Liver (tissue), 9 donors: ENCODE measurements around the gene BTBD17. TPM values are rescaled to one million over a fixed set of nuclear protein-coding genes. Genes with fewer than 3 reads are reported as not detected.
A peak's percentile ranks its signal among the peaks of the same experiment; 100 is the strongest.

Experiments
- DNase-seq: peaks from one replicate; pipeline ENCODE4 v3.0.0-alpha.2; 2017; ENCODE audit warnings: low spot score
- H3K27ac ChIP-seq, 2 donors: one replicate each; pipeline ENCODE4 v1.7.0; 2013; ENCODE audit warnings: inconsistent platforms in 2 of 2, low read length in 2 of 2, control low read depth in 1 of 2, low read depth in 1 of 2, mild to moderate bottlenecking in 1 of 2
- H3K27me3 ChIP-seq, 4 donors: one replicate each; pipeline versions ENCODE4 v1.6.1 to v1.7.0; 2013; ENCODE audit warnings: low read length in 3 of 4, inconsistent platforms in 1 of 4, mild to moderate bottlenecking in 1 of 4, moderate library complexity in 1 of 4; ENCODE audit not compliant: control insufficient read depth in 4 of 4, insufficient read depth in 4 of 4
- H3K36me3 ChIP-seq, 4 donors: one replicate each; pipeline versions ENCODE4 v1.6.1 to v1.7.0; 2013; ENCODE audit warnings: low read length in 3 of 4, mild to moderate bottlenecking in 3 of 4, low read depth in 1 of 4, moderate library complexity in 1 of 4; ENCODE audit not compliant: control insufficient read depth in 4 of 4, insufficient read depth in 3 of 4
- H3K4me1 ChIP-seq, 4 donors: one replicate each; pipeline versions ENCODE4 v1.6.1 to v1.7.0; 2013; ENCODE audit warnings: low read length in 3 of 4, mild to moderate bottlenecking in 3 of 4, moderate library complexity in 1 of 4; ENCODE audit not compliant: control insufficient read depth in 4 of 4, insufficient read depth in 4 of 4
- H3K4me3 ChIP-seq, 3 donors: one replicate each; pipeline versions ENCODE4 v1.6.1 to v1.7.0; 2013; ENCODE audit warnings: low read length in 3 of 3, control low read depth in 1 of 3, low read depth in 1 of 3, mild to moderate bottlenecking in 1 of 3
- H3K9ac ChIP-seq, 2 donors: one replicate each; pipeline ENCODE4 v1.7.0; 2013; ENCODE audit warnings: low read length in 2 of 2, mild to moderate bottlenecking in 2 of 2, moderate library complexity in 2 of 2, control low read depth in 1 of 2, low read depth in 1 of 2
- H3K9me3 ChIP-seq, 4 donors: one replicate each; pipeline versions ENCODE4 v1.6.1 to v1.7.0; 2013; ENCODE audit warnings: low read length in 3 of 4; ENCODE audit not compliant: control insufficient read depth in 4 of 4
- CTCF ChIP-seq: fragments of 150-350 bp; IDR thresholded peaks from 2 replicates; pipeline ENCODE4 v1.5.1; 2017; ENCODE audit warnings: improper control_type of control experiment, low read depth, low read length; ENCODE audit not compliant: missing input control
- FOXA1 ChIP-seq: IDR thresholded peaks from 2 replicates; pipeline ENCODE4 v1.6.1; 2016; ENCODE audit warnings: antibody characterized with exemption
- FOXA2 ChIP-seq: IDR thresholded peaks from 2 replicates; pipeline ENCODE4 v1.6.1; 2016; ENCODE audit warnings: antibody characterized with exemption
- HNF4A ChIP-seq, 2 donors: conservative IDR thresholded peaks; 2 replicates each; pipeline ENCODE4 v1.6.1; 2016; ENCODE audit warnings: antibody characterized with exemption in 2 of 2, mild to moderate bottlenecking in 2 of 2
- HNF4G ChIP-seq: IDR thresholded peaks from 2 replicates; pipeline ENCODE4 v1.6.1; 2016; ENCODE audit warnings: antibody characterized with exemption
- NR2F2 ChIP-seq: IDR thresholded peaks from 2 replicates; pipeline ENCODE4 v1.6.1; 2016; ENCODE audit warnings: antibody characterized with exemption
- RAD21 ChIP-seq, 2 donors: IDR thresholded peaks; 2 replicates each; pipeline ENCODE4 v1.6.1; 2016; ENCODE audit warnings: antibody characterized with exemption in 2 of 2, mild to moderate bottlenecking in 2 of 2
- REST ChIP-seq: IDR thresholded peaks from 2 replicates; pipeline ENCODE4 v1.6.1; 2016; ENCODE audit warnings: antibody characterized with exemption, mild to moderate bottlenecking
- RXRA ChIP-seq, 2 donors: IDR thresholded peaks; 2 replicates each; pipeline ENCODE4 v1.6.1; 2017 to 2018; ENCODE audit warnings: antibody characterized with exemption in 2 of 2, mild to moderate bottlenecking in 1 of 2
- TAF1 ChIP-seq: conservative IDR thresholded peaks from 2 replicates; pipeline ENCODE4 v1.6.1; 2016; ENCODE audit warnings: antibody characterized with exemption, mild to moderate bottlenecking
- YY1 ChIP-seq: IDR thresholded peaks from 2 replicates; pipeline ENCODE4 v1.6.1; 2016; ENCODE audit warnings: antibody characterized with exemption, mild to moderate bottlenecking
- ZBTB33 ChIP-seq: IDR thresholded peaks from 2 replicates; pipeline ENCODE4 v1.6.1; 2016; ENCODE audit warnings: antibody characterized with exemption
- WGBS: extraction: QIAGEN DNeasy Blood & Tissue Kit; methylation state at CpG from one replicate; pipeline ENCODE4 v1.1.7; 2013; 5-methylcytosine and 5-hydroxymethylcytosine counted together
- polyA plus RNA-seq, 2 donors: library from polyadenylated mRNA; stranded (reverse) in 1 of 2; unstranded in 1 of 2; fragments of 200-250 nt in 1 of 2; fragments of >200 nt in 1 of 2; fragmentation: Nextera tagmentation in 1 of 2; extraction: Ambion mirVana in 1 of 2; gene quantifications; one replicate each; pipeline versions ENCODE4 v1.2.1 to v1.2.3, GENCODE V29; 2013 to 2015
- total RNA-seq, 2 donors: library from RNA; depleted of rRNA; stranded (reverse); fragments of >200 nt; gene quantifications; one replicate each; pipeline ENCODE4 v1.2.3, GENCODE V29; 2014
- TF ChIP-seq, protein P1 (sequence below): IDR thresholded peaks from 2 replicates; pipeline ENCODE4 v1.6.1; 2016; ENCODE audit warnings: antibody characterized with exemption
- donor health status: healthy.
- donor health status: healthy.
- donor health status: healthy.
- donor health status: healthy.
- donor health status: healthy.

BTBD17 gene
- total and polyA plus RNA-seq, 4 donors = not detected

- Histone ChIP-seq H3K4me3 (no peak overlapping the region), H3K36me3 (no peaks in the 10 kb centered on the region), H3K9me3 (no peaks in the 10 kb centered on the region), H3K9ac (no peak overlapping the region), H3K27ac (no peak overlapping the region), H3K4me1 (peaks cover 3 to 9% (median 6%) of the 10 kb centered on the region in 4 donors), H3K27me3 (no peaks in the 10 kb centered on the region)
- DNase-seq = no peak
- TF ChIP-seq YY1 (no peak), RAD21 (IDR thresholded peaks at IDR 0.05) (no peak), HNF4G (no peak), REST (no peak)
- TF ChIP-seq, protein P1, sequence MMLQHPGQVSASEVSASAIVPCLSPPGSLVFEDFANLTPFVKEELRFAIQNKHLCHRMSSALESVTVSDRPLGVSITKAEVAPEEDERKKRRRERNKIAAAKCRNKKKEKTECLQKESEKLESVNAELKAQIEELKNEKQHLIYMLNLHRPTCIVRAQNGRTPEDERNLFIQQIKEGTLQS = no peak
- 90% methylated on average over 15 of the region's 15 CpGs for WGBS
These were observed 19.5 kb upstream of the BTBD17 start for GRCh38 chr17:74380959-74381808.

- H3K4me1 ChIP-seq = peaks cover 3 to 9% (median 6%) of the 10 kb centered on the region in 4 donors
- no peak overlapping the region for H3K27ac ChIP-seq
- no peaks in the 10 kb centered on the region for H3K36me3 ChIP-seq
- H3K4me3 ChIP-seq = no peak overlapping the region
- WGBS = 60% methylated on average over 17 of the region's 17 CpGs
- no peaks in the 10 kb centered on the region for H3K9me3 ChIP-seq
- H3K27me3 ChIP-seq = no peaks in the 10 kb centered on the region
- TF ChIP-seq HNF4G (no peak), RXRA (IDR thresholded peaks at IDR 0.05) (no peak), YY1 (no peak)
- no peak overlapping the region for H3K9ac ChIP-seq
- DNase-seq = no peak
These were observed 18.7 kb upstream of the BTBD17 start for GRCh38 chr17:74380086-74380958.

- DNase-seq = peak; percentile 91
- H3K9me3 ChIP-seq = no peaks in the 10 kb centered on the region
- no peaks in the 10 kb centered on the region for H3K27me3 ChIP-seq
- no peak overlapping the region for H3K4me3 ChIP-seq
- peaks cover 3 to 9% (median 6%) of the 10 kb centered on the region in 4 donors for H3K4me1 ChIP-seq
- no peaks in the 10 kb centered on the region for H3K36me3 ChIP-seq
- no peak overlapping the region for H3K27ac ChIP-seq
- H3K9ac ChIP-seq = no peak overlapping the region
- 20% methylated on average over 20 of the region's 20 CpGs for WGBS
- TF ChIP-seq HNF4A (conservative IDR thresholded peaks at IDR 0.05) (peak in 1 of 2 donors; percentile 34), FOXA2 (no peak), HNF4G (no peak), TAF1 (no peak), YY1 (no peak), CTCF (peak; percentile 98), NR2F2 (no peak), ZBTB33 (no peak), FOXA1 (no peak)
- TF ChIP-seq, protein P1 = no peak
These were observed 17.9 kb upstream of the BTBD17 start for GRCh38 chr17:74379495-74380085.
